NCI-H345 (cell line): Measurements from ENCODE around the gene CDH1.
A peak's percentile ranks its signal among the peaks of the same experiment; 100 is the strongest.

Source experiments
- DNase-seq: peaks from one replicate; lab custom pipeline; 2025; lab: John Stamatoyannopoulos, UW

The CDH1 gene

GRCh38 chr16:68732042-68732680 lies 4.9 kb upstream of the CDH1 start:
- DNase-seq: peak; percentile 42

GRCh38 chr16:68732741-68733399 lies 4.2 kb upstream of the CDH1 start:
- DNase-seq: no peak

GRCh38 chr16:68733570-68733969 lies 3.5 kb upstream of the CDH1 start:
- no peak for DNase-seq

GRCh38 chr16:68734782-68735181 lies 2.3 kb upstream of the CDH1 start:
- DNase-seq: no peak

- DNase-seq: no peak
Measured at GRCh38 chr16:68736561-68736960, 531 bp upstream of the CDH1 start.

GRCh38 chr16:68737730-68738629 lies 888 bp downstream of the CDH1 start:
- peak; percentile 37 for DNase-seq

GRCh38 chr16:68739964-68740627 lies 3.0 kb downstream of the CDH1 start:
- no peak for DNase-seq

- no peak for DNase-seq
Measured at GRCh38 chr16:68740628-68741346, 3.7 kb downstream of the CDH1 start.

- no peak for DNase-seq
Measured at GRCh38 chr16:68743664-68744063, 6.6 kb downstream of the CDH1 start.

GRCh38 chr16:68744744-68745280 lies 7.7 kb downstream of the CDH1 start:
- peak; percentile 95 for DNase-seq

GRCh38 chr16:68746951-68747350 lies 9.9 kb downstream of the CDH1 start:
- no peak for DNase-seq

GRCh38 chr16:68749432-68749831 lies 12.3 kb downstream of the CDH1 start:
- DNase-seq: no peak

- DNase-seq: no peak
Measured at GRCh38 chr16:68750193-68750695, 13.2 kb downstream of the CDH1 start.

GRCh38 chr16:68751160-68751559 lies 14.1 kb downstream of the CDH1 start:
- DNase-seq: no peak

GRCh38 chr16:68752602-68753001 lies 15.5 kb downstream of the CDH1 start:
- DNase-seq: no peak

- no peak for DNase-seq
Measured at GRCh38 chr16:68754084-68754792, 17.1 kb downstream of the CDH1 start.

GRCh38 chr16:68756239-68756915 lies 19.3 kb downstream of the CDH1 start:
- DNase-seq: peak; percentile 93

- DNase-seq: no peak
Measured at GRCh38 chr16:68757625-68757935, 20.5 kb downstream of the CDH1 start.

- no peak for DNase-seq
Measured at GRCh38 chr16:68759062-68759461, 22.0 kb downstream of the CDH1 start.

GRCh38 chr16:68760671-68761275 lies 23.7 kb downstream of the CDH1 start:
- no peak for DNase-seq
